ENCODE measurements around the gene LMAN2L. TPM values are rescaled to one million over a fixed set of nuclear protein-coding genes. Genes with fewer than 3 reads are reported as not detected.

LMAN2L gene
- total RNA-seq, 1 experiment from 2014 or later: 15.6 TPM

DNA sequence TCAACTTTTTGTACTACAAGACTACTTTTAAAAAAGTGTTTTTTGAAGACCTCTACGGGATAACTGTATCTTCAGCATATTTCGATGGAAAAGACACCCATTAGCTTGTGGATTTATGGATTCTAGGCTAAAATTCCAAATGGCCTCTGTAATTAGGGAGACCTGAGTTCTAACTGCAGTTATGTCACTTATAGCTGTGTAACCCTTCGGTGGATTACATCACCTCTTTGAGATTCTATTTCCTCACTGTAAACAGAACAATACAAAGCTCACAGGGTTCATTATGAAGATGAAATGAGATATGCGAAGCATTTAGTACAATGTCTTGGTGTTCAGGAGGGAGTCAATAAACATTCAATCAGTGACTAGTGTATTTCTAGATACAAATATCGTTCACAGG is 24.2 kb downstream of the LMAN2L start:
- POLR2A ChIA-PET (ENCODE audit: unreplicated experiment): interaction anchor here (0.7 kb wide), 1 partner anchor 51 kb away, joined by 11 read pairs; no protein-coding TSS in a partner anchor
- CTCF ChIA-PET: no interaction called here

DNA sequence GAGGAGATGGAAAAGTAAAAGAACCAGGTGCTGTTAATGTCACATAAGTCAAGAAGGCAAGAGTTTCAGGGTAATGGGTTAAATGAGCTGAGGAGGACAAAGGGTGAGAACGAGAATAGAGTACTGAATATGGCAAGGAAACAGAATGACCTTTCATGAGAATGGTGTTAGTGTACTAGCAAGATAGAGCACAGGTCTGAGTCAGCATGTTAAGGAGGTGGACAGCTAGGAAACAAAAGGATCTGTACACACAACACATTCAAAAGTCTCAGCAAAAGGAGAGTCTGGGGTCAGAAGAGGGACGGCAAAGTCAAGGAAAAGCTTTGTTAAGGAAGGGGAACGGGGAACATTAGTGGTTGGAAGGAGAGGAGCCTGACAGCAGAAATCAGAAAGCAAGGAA is 28.9 kb downstream of the LMAN2L start:
- H3K9me2 ChIP-seq (ENCODE audit: insufficient read depth): no peaks in the 10 kb centered on the region
- H4K20me1 ChIP-seq (ENCODE audit: insufficient read depth): no peaks in the 10 kb centered on the region
- intact Hi-C loops (cut with micrococcal nuclease; ENCODE audit: unreplicated experiment): loop anchor here (10.0 kb wide), 1 partner anchor 76 kb away; the partner anchor contains the start of gene KANSL3
- no peak for TF ChIP-seq EZH2 (IDR thresholded peaks at IDR 0.05; ENCODE audit: low read depth)
- TF ChIP-seq, protein P1, sequence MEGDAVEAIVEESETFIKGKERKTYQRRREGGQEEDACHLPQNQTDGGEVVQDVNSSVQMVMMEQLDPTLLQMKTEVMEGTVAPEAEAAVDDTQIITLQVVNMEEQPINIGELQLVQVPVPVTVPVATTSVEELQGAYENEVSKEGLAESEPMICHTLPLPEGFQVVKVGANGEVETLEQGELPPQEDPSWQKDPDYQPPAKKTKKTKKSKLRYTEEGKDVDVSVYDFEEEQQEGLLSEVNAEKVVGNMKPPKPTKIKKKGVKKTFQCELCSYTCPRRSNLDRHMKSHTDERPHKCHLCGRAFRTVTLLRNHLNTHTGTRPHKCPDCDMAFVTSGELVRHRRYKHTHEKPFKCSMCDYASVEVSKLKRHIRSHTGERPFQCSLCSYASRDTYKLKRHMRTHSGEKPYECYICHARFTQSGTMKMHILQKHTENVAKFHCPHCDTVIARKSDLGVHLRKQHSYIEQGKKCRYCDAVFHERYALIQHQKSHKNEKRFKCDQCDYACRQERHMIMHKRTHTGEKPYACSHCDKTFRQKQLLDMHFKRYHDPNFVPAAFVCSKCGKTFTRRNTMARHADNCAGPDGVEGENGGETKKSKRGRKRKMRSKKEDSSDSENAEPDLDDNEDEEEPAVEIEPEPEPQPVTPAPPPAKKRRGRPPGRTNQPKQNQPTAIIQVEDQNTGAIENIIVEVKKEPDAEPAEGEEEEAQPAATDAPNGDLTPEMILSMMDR (conservative IDR thresholded peaks at IDR 0.05): no peak
- H3K79me2 ChIP-seq (ENCODE audit: low read depth): no peaks in the 10 kb centered on the region
- DNase-seq: no peak
- no peak overlapping the region for H3K4me2 ChIP-seq
- H3K27ac ChIP-seq: no peak overlapping the region
- H2AFZ ChIP-seq: no peak overlapping the region
- BruUV-seq (replicated peaks): no TSS peak
- ChIA-PET CTCF (no interaction called here), POLR2A (ENCODE audit: unreplicated experiment) (no interaction called here)
- H3K27me3 ChIP-seq (ENCODE audit: insufficient read depth, low read depth): no peaks in the 10 kb centered on the region
- peaks cover 45% of the 10 kb centered on the region for H3K36me3 ChIP-seq (ENCODE audit: low read depth)
- no peaks in the 10 kb centered on the region for H3F3A ChIP-seq (ENCODE audit: insufficient read depth, low read depth)
- H3K9me3 ChIP-seq (ENCODE audit: insufficient read depth, low read depth): no peaks in the 10 kb centered on the region
- peaks cover 7% of the 10 kb centered on the region for H3K4me1 ChIP-seq (replicated peaks; ENCODE audit: insufficient read depth)
- H3K4me3 ChIP-seq: no peak overlapping the region

More for the DNA sequence above, 24.2 kb downstream of the LMAN2L start:
- Histone ChIP-seq H4K20me1 (ENCODE audit: insufficient read depth) (no peaks in the 10 kb centered on the region), H3K9me2 (ENCODE audit: insufficient read depth) (no peaks in the 10 kb centered on the region), H3F3A (ENCODE audit: insufficient read depth, low read depth) (no peaks in the 10 kb centered on the region; the same call in 1 of the 2 replicates), H3K27ac (peak overlapping the region; percentile 48; the same call in 1 of the 2 replicates), H3K4me3 (no peak overlapping the region), H3K4me2 (no peak overlapping the region), H2AFZ (no peak overlapping the region), H3K9me3 (ENCODE audit: insufficient read depth, low read depth) (no peaks in the 10 kb centered on the region), H3K27me3 (ENCODE audit: insufficient read depth, low read depth) (no peaks in the 10 kb centered on the region), H3K4me1 (replicated peaks; ENCODE audit: insufficient read depth) (peaks cover 11% of the 10 kb centered on the region), H3K36me3 (ENCODE audit: low read depth) (0 out of 2 replicates have a peak, but pooled peaks cover 6% of the 10 kb centered on the region), H3K79me2 (ENCODE audit: low read depth) (no peaks in the 10 kb centered on the region)
- no TSS peak for BruUV-seq (replicated peaks)
- no peak for DNase-seq
- TF ChIP-seq EZH2 (IDR thresholded peaks at IDR 0.05; ENCODE audit: low read depth): no peak
- TF ChIP-seq, protein P1 (conservative IDR thresholded peaks at IDR 0.05): no peak
- intact Hi-C loops (cut with micrococcal nuclease; ENCODE audit: unreplicated experiment): loop anchor here (10.0 kb wide), 1 partner anchor 81 kb away; the partner anchor contains the start of gene KANSL3

DNA sequence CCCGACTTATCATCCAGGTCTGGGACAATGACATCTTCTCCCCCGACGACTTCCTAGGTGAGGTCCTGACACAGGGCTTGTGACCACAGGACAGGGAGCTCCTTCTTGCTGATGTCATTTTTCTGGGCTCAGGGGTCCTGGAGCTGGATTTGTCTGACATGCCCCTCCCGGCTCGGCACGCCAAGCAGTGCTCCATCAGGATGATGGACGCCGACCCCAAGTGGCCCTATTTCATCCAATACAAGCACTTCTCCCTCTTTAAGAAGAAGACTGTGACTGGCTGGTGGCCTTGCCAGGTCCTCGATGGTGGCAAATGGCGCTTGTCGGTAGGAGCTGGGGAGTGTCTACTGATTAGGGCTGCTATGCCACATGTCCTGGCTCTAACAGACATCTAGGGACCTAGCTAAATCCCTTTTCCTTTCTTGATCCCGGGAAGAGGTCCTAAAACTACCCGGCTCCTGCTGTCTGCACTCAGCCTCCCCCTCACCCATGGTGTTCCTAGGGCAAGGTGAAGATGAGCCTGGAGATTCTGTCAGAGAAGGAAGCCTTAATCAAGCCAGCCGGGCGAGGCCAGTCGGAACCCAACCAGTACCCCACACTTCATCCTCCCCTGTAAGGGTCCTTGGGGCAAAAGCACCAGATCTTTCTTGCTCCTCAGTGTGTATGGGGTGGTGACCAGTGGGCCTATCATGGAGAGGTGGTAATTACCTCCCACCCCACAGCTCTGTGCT is 36.7 kb downstream of the LMAN2L start:
- CTCF ChIA-PET: no interaction called here

More for the DNA sequence above, 36.7 kb downstream of the LMAN2L start:
- H3K4me1 ChIP-seq (replicated peaks; ENCODE audit: insufficient read depth): no peaks in the 10 kb centered on the region
- H3K4me3 ChIP-seq: no peak overlapping the region
- no peaks in the 10 kb centered on the region for H3K9me3 ChIP-seq (ENCODE audit: insufficient read depth, low read depth)
- H3F3A ChIP-seq (ENCODE audit: insufficient read depth, low read depth): no peaks in the 10 kb centered on the region
- H2AFZ ChIP-seq: no peak overlapping the region
- H4K20me1 ChIP-seq (ENCODE audit: insufficient read depth): no peaks in the 10 kb centered on the region
- TF ChIP-seq, protein P1 (conservative IDR thresholded peaks at IDR 0.05): no peak
- TF ChIP-seq EZH2 (IDR thresholded peaks at IDR 0.05; ENCODE audit: low read depth): no peak
- no peaks in the 10 kb centered on the region for H3K79me2 ChIP-seq (ENCODE audit: low read depth)
- no peak for DNase-seq
- H3K4me2 ChIP-seq: no peak overlapping the region
- intact Hi-C loops (cut with micrococcal nuclease; ENCODE audit: unreplicated experiment): no loop called here
- H3K27me3 ChIP-seq (ENCODE audit: insufficient read depth, low read depth): no peaks in the 10 kb centered on the region
- H3K27ac ChIP-seq: no peak overlapping the region
- peaks cover 23% of the 10 kb centered on the region for H3K36me3 ChIP-seq (ENCODE audit: low read depth)
- POLR2A ChIA-PET (ENCODE audit: unreplicated experiment): no interaction called here
- no TSS peak for BruUV-seq (replicated peaks)
- H3K9me2 ChIP-seq (ENCODE audit: insufficient read depth): no peaks in the 10 kb centered on the region
